ENCODE results near the gene PTPN1.
A peak's percentile ranks its signal among the peaks of the same experiment; 100 is the strongest.

PTPN1 gene

DNA sequence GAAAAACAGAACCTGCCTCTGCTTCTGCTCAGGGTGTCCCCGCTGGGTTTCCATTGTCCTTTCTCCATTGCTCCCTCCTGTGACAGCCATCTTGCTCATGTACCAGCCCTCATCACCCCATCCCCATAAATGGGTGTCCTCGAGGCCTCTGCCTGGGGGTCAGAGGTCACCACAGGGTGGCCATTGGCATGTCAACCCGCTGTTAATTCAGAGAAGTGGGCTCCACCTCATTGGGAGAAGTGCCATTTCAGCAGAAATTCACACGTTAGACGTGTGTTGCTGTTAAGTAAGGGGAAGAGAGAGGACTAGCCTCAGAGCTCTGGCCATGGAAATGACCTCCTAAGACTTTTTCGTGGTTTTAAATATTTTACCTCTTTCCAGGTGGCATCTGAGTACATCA, 71.9 kb downstream of the PTPN1 start:
- no peak overlapping the region for H3K4me3 ChIP-seq (ENCODE audit: low read length)
- no peak for DNase-seq (ENCODE audit: low read depth, low spot score)

GRCh38 chr20:50582591-50583234, 72.5 kb downstream of the PTPN1 start:
- no peak overlapping the region for H3K4me3 ChIP-seq (ENCODE audit: low read length)
- DNase-seq (ENCODE audit: low read depth, low spot score) = no peak

DNA sequence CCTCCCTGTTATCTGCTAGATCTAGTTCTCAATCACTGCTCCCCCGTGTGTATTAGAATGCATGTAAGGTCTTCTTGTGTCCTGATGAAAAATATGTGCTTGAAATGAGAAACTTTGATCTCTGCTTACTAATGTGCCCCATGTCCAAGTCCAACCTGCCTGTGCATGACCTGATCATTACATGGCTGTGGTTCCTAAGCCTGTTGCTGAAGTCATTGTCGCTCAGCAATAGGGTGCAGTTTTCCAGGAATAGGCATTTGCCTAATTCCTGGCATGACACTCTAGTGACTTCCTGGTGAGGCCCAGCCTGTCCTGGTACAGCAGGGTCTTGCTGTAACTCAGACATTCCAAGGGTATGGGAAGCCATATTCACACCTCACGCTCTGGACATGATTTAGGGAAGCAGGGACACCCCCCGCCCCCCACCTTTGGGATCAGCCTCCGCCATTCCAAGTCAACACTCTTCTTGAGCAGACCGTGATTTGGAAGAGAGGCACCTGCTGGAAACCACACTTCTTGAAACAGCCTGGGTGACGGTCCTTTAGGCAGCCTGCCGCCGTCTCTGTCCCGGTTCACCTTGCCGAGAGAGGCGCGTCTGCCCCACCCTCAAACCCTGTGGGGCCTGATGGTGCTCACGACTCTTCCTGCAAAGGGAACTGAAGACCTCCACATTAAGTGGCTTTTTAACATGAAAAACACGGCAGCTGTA, 73.4 kb downstream of the PTPN1 start:
- no peak for DNase-seq (ENCODE audit: low read depth, low spot score)
- no peak overlapping the region for H3K4me3 ChIP-seq (ENCODE audit: low read length)

DNA sequence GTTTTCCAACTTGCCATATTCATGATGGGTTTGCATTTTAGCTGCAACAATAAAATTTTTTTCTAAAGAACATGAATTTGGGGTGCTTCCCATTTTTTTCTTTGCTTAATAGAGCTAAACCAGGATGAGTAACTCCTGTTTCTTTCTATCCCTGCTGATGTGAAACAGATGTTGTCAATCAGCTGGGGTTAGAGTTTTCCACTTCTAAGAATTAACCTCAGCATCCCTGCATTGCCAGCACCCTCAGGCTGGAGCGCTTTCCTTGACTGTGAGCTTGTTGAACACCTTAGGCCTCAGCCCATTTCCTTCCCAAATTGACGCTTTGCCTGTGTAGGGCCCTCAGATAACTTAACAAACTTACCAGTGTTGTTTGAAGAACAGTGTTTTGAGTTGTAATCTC, 74.5 kb downstream of the PTPN1 start:
- no peak overlapping the region for H3K4me3 ChIP-seq (ENCODE audit: low read length)
- DNase-seq (ENCODE audit: low read depth, low spot score) = no peak

- H3K4me3 ChIP-seq (ENCODE audit: low read length) = no peak overlapping the region
- no peak for DNase-seq (ENCODE audit: low read depth, low spot score)
Measured at GRCh38 chr20:50585214-50585613, 75.0 kb downstream of the PTPN1 start.

GRCh38 chr20:50585678-50586077, 75.5 kb downstream of the PTPN1 start:
- H3K4me3 ChIP-seq (ENCODE audit: low read length) = no peak overlapping the region
- DNase-seq (ENCODE audit: low read depth, low spot score) = no peak

GRCh38 chr20:50586531-50587232, 76.5 kb downstream of the PTPN1 start:
- H3K4me3 ChIP-seq (ENCODE audit: low read length) = no peak overlapping the region
- no peak for DNase-seq (ENCODE audit: low read depth, low spot score)

GRCh38 chr20:50587291-50587961, 77.2 kb downstream of the PTPN1 start:
- DNase-seq (ENCODE audit: low read depth, low spot score) = no peak
- H3K4me3 ChIP-seq (ENCODE audit: low read length) = no peak overlapping the region

DNA sequence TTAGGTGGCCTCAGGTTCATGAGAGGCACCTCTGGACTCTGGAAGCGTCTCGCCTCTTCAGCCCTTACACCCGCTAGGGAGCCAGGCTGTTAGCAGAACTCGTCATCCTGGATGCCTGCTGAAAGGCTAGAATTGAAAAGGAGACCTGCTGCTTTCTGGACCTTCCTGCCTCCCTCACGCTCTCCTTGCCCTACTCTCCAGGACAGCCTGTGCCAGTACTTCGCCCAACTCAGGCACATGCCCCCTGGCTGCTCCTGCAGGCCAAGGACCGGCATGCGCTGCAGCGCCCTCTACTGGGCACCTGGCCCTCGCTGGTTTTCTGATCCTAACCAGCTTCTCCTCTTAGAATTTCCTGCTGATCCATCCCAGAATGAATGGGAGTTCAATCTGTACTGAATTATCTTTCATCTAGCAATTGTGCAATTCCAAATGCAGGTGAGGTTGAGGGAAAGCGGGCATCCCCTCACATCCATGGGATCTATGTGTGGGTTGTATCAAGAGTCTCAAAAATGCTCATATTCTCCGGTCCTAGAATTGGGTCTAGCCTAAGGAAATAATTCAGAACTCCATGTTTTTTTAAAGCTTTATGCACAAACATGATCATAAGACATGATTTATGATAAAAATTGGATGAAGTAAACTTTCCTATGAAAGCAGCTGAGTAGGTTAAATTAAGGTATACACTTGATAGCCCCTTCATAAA, 78.0 kb downstream of the PTPN1 start:
- no peak overlapping the region for H3K4me3 ChIP-seq (ENCODE audit: low read length)
- DNase-seq (ENCODE audit: low read depth, low spot score) = peak; percentile 46

DNA sequence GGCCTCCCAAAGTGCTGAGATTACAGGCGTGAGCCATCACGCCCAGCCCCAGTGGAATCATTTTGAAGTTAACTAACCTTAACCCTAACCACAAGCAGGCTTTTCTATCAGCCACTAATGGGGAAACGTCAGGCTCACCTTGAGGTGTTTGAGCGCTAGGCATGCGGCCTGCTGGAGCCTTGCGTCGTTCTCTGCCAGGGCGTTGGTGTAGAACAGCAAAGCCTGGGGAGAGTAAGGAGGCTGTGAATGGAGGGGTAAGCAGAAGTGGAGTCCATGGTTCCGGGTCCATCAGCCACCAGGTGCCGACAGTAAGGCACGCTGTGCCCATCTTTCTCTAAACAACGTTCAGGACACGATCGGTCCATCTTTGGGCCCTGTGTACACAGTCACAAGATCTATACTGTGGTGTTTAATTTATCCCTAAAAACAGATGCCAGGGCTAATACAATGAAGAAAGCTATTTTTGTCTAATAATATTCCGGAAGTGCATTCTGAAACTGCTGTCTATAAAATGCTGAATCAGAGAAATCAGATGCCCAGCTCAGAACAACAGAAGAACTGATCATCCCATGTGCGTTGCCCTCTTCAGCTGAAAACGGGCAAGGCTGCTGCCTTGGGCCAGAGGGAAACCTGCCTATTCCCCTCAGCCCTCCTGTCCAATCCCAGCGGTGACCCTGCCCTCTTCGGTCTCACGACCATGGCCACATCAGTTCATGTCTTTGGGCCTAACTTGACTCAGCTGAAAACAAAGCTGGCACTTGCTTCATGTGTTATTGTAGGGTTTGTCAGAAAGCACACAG, 79.6 kb downstream of the PTPN1 start:
- no peak overlapping the region for H3K4me3 ChIP-seq (ENCODE audit: low read length)
- no peak for DNase-seq (ENCODE audit: low read depth, low spot score)

DNA sequence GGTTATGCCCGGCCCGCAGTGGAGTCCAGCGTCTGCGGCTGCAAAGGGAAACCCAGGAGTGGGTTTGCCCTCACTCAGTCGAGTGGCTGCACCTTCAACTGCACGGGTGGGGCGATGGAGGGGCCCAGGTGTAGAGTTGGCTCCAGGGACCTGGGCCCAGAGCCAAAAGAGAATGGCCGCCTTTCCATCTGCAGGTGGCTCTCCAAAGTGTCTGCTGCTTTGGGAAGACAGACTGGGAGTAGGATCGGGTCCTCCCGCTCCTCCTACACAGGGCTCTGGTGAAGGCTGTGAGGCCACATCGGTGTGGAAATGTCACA, 80.1 kb downstream of the PTPN1 start:
- no peak for DNase-seq (ENCODE audit: low read depth, low spot score)
- no peak overlapping the region for H3K4me3 ChIP-seq (ENCODE audit: low read length)

GRCh38 chr20:50591233-50591852, 81.2 kb downstream of the PTPN1 start:
- DNase-seq (ENCODE audit: low read depth, low spot score) = no peak
- no peak overlapping the region for H3K4me3 ChIP-seq (ENCODE audit: low read length)

GRCh38 chr20:50592282-50593004, 82.3 kb downstream of the PTPN1 start:
- H3K4me3 ChIP-seq (ENCODE audit: low read length) = no peak overlapping the region
- DNase-seq (ENCODE audit: low read depth, low spot score) = no peak

- no peak overlapping the region for H3K4me3 ChIP-seq (ENCODE audit: low read length)
- DNase-seq (ENCODE audit: low read depth, low spot score) = no peak
Measured at GRCh38 chr20:50593005-50593335, 82.8 kb downstream of the PTPN1 start.

DNA sequence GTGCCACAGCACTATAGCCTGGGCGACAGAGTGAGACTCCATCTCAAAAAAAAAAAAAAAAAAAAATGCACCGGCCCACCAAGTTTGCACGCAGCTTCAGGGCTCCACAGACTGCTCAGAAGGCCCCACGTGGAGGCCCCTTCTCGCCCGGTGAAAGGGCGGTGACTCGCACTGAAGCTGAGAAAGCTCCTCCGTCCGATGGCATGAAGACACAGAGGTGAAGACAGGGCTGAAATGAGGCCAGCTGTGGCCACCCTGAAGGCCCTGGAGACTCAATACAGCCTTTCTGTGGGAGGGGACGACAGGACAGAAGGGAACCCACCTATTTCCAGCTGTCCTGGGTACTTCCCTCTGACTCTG, 84.0 kb downstream of the PTPN1 start:
- no peak for DNase-seq (ENCODE audit: low read depth, low spot score)
- no peak overlapping the region for H3K4me3 ChIP-seq (ENCODE audit: low read length)

DNA sequence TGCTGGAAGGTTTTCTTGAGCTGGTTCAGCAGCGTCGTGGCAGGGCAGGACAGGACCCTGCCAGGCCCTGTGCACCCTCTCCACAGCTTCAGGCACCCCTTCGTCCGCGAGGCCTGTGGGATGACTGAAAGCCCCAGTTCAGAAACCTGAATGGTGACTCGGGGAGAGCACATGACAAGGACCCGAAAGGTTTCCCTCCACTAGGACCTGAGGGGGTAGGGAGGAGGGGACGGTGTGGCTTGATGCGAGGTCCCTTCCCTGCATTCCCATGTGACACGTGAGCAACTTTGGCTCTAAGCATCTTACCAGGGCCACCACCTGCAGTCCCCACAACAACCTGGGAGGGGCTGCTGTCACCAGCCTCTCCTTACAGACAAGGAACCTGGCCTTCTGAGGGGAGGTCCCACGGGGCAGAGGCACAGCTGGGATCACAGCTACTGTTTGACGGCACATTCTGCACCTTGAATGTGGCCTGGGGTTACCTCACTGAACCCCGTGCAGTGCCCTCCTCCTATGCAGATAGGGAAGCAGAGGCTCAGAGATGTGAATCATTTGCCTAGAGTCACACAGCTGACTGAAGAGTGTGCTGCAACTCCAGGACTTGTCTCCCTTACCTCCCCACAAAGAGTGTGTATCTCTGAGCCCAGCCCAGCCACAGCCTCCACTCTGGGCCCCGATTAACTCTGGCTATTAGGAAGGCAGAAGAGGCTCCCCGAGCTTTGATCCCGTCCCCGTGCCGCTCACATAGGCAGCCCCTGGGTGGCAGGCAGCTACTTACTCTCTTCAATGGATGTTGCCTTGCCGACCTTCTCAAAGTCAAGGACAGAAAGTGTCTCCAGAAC, 84.6 kb downstream of the PTPN1 start:
- peak; percentile 22 for DNase-seq (ENCODE audit: low read depth, low spot score)
- no peak overlapping the region for H3K4me3 ChIP-seq (ENCODE audit: low read length)

- no peak for DNase-seq (ENCODE audit: low read depth, low spot score)
- no peak overlapping the region for H3K4me3 ChIP-seq (ENCODE audit: low read length)
Measured at GRCh38 chr20:50595433-50595895, 85.3 kb downstream of the PTPN1 start.
